Measurements from ENCODE around the gene DLX6. TPM values are rescaled to one million over a fixed set of nuclear protein-coding genes. Genes with fewer than 3 reads are reported as not detected.

Gene DLX6
- total RNA-seq, 2 experiments from 2014 or later, result not detected

DNA sequence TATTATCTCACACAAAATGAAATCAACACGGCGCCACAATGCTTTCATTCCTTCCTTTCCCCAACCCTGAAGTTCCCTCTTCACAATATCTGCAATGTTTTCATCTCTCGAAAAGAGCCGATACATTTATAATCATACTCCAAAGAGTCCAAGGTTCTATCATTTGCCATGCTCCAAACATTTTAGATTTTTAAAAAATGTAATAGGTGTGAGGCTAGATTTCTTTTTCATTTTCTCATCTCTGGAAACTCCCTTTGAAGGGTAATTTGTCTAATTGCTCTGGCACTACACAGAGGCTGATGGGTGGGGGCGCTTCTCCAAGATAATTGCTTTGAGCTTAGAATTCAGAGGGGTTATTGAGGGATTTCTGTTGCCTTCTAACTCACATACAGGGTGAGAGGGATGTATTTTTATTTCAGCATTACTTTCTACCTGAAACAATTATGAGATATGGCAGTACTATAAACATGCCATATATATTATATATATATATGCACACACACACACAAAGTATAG, 14.4 kb downstream of the DLX6 start:
- intact Hi-C loops (cut with micrococcal nuclease), result no loop called here
- Mint-ChIP-seq H3K9me3 (no peaks in the 10 kb centered on the region), H3K4me1 (ENCODE audit: low read depth) (peaks cover 33% of the 10 kb centered on the region), H3K36me3 (ENCODE audit: low read depth) (peaks cover 2% of the 10 kb centered on the region), H3K27me3 (peaks cover 93% of the 10 kb centered on the region), H3K27ac (no peak overlapping the region), H3K4me3 (no peak overlapping the region)
- POLR2A ChIA-PET, result interaction anchor here (1.0 kb wide), 1 partner anchor 26 kb away, joined by 3 read pairs; no protein-coding TSS in a partner anchor
- TF ChIP-seq, protein P1, sequence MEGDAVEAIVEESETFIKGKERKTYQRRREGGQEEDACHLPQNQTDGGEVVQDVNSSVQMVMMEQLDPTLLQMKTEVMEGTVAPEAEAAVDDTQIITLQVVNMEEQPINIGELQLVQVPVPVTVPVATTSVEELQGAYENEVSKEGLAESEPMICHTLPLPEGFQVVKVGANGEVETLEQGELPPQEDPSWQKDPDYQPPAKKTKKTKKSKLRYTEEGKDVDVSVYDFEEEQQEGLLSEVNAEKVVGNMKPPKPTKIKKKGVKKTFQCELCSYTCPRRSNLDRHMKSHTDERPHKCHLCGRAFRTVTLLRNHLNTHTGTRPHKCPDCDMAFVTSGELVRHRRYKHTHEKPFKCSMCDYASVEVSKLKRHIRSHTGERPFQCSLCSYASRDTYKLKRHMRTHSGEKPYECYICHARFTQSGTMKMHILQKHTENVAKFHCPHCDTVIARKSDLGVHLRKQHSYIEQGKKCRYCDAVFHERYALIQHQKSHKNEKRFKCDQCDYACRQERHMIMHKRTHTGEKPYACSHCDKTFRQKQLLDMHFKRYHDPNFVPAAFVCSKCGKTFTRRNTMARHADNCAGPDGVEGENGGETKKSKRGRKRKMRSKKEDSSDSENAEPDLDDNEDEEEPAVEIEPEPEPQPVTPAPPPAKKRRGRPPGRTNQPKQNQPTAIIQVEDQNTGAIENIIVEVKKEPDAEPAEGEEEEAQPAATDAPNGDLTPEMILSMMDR (IDR thresholded peaks at IDR 0.05), result no peak
- CTCF ChIA-PET, result interaction anchor here (0.8 to 1.8 kb wide), 2 partner anchors 8 to 17 kb away, joined by 3 to 10 read pairs; no protein-coding TSS in a partner anchor
- ATAC-seq, result no peak
- DNase-seq, result no peak

DNA sequence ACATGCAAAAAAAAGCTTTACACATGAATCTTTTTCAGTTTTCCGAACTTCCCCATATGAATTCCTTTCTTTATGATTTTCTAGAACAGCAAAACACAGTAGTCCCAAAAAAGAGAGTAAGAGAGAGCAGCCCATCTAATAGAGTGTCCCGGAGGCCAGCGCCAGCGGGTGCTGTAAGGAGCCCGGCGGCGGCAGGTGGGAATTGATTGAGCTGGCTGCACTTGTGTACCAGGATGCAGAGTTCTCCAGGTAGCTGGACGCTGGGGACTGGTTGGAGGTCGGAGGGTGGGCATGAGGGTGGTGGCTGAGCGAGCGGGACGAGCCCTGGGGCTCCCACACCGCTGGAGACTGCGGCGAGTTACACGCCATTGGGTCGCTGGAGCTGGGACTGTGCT, 15.2 kb downstream of the DLX6 start:
- H3K9me3 Mint-ChIP-seq, result no peaks in the 10 kb centered on the region
- TF ChIP-seq, protein P1 (IDR thresholded peaks at IDR 0.05), result no peak
- ChIA-PET CTCF (interaction anchor here (0.8 to 1.8 kb wide), 3 partner anchors 12 to 19 kb away, joined by 3 to 5 read pairs (median 3); no protein-coding TSS in a partner anchor), POLR2A (interaction anchor here (1.0 kb wide), 1 partner anchor 27 kb away, joined by 3 read pairs; no protein-coding TSS in a partner anchor)
- H3K4me3 Mint-ChIP-seq, result no peak overlapping the region
- peaks cover 93% of the 10 kb centered on the region for H3K27me3 Mint-ChIP-seq
- peaks cover 33% of the 10 kb centered on the region for H3K4me1 Mint-ChIP-seq (ENCODE audit: low read depth)
- no peak overlapping the region for H3K27ac Mint-ChIP-seq
- peaks cover 2% of the 10 kb centered on the region for H3K36me3 Mint-ChIP-seq (ENCODE audit: low read depth)
- ATAC-seq (no peak), DNase-seq (no peak)
- intact Hi-C loops (cut with micrococcal nuclease), result no loop called here

DNA sequence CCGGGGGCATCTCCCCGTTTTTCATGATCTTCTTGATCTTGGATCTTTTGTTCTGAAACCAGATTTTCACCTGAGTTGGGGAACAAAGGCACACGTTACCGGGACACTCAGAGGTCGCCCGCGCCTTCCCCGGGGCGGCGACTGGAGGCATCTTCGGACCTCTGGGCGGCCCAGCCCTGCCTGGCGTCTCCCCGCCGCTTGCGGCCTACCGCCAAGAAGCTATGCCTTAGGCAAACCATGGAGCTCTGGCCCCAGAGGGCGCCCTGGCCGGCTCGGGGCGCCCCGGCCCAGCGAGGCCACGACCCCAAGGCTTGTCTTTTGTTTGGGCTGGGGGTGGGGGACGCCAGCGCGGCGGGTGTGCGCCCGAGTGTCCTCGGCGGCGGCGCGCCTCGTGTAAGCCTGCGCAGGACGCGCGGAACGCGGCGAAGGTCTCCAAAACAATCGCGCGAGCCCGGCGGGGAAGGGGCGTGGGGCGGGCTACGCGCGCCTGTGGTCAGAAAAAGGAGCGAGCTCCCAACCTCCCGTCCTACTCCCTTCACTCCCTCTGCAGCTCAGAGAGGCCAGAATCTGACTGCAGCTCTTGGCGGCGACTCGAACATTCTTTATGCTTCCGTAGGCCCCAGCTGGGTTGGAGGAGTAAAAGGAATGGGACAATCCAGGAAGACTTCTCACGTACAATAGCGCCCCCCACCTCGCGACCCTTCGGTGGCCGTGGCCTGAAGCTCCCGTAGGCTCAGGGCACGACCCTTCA, 15.8 kb downstream of the DLX6 start:
- ChIA-PET POLR2A (interaction anchor here (0.5 kb wide), 1 partner anchor 61 kb away, joined by 3 read pairs; no protein-coding TSS in a partner anchor), CTCF (interaction anchor here (1.2 to 1.8 kb wide), 3 partner anchors 13 to 33 kb away, joined by 3 to 5 read pairs (median 4); no protein-coding TSS in a partner anchor)
- TF ChIP-seq, protein P1 (IDR thresholded peaks at IDR 0.05), result no peak
- intact Hi-C loops (cut with micrococcal nuclease), result no loop called here
- Mint-ChIP-seq H3K4me3 (no peak overlapping the region), H3K4me1 (ENCODE audit: low read depth) (peaks cover 37% of the 10 kb centered on the region), H3K27ac (no peak overlapping the region), H3K9me3 (no peaks in the 10 kb centered on the region), H3K36me3 (ENCODE audit: low read depth) (peaks cover 2% of the 10 kb centered on the region), H3K27me3 (peaks cover 93% of the 10 kb centered on the region)
- DNase-seq, result no peak
- no peak for ATAC-seq

DNA sequence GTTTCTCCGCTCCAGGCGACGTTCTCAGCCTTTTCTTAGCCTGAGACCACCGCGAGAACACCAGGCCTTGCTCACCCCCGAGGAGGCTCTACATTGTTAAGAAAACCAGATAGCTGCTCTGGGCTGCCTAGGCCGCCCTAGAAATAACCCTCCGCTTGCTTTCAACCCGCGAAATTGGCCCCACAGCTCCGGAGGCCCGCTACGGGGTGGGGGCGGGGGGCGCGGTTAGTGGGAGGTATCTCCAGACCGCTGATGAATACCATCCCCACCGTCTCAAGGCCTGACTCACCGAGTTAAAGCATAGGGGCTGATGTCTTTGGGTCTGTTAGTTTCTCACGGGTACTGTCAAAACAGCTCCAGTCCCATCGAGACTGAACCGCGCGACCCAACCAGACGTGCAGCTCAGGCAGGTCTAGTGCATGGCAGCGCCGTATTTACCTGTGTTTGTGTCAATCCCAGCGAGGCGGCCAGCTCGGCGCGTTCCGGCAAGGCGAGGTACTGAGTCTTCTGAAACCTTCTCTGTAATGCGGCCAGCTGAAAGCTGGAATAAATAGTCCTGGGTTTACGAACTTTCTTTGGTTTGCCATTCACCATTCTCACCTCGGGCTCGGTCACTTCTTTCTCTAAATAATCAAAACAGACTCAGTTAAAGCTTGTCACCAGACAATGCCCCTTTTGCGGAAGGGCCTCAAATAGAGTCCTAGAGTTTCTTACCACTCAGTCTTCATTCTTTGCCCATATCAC, 16.6 kb downstream of the DLX6 start:
- intact Hi-C loops (cut with micrococcal nuclease), result no loop called here
- H3K4me1 Mint-ChIP-seq (ENCODE audit: low read depth), result peaks cover 41% of the 10 kb centered on the region
- ChIA-PET POLR2A (interaction anchor here (0.6 to 0.7 kb wide), 2 partner anchors 433 to 787 kb away, joined by 4 read pairs; no protein-coding TSS in a partner anchor), CTCF (interaction anchor here (0.8 to 1.8 kb wide), 4 partner anchors 14 to 848 kb away, joined by 3 to 5 read pairs (median 4); no protein-coding TSS in a partner anchor)
- no peaks in the 10 kb centered on the region for H3K9me3 Mint-ChIP-seq
- no peak overlapping the region for H3K27ac Mint-ChIP-seq
- peaks cover 2% of the 10 kb centered on the region for H3K36me3 Mint-ChIP-seq (ENCODE audit: low read depth)
- H3K27me3 Mint-ChIP-seq, result peaks cover 95% of the 10 kb centered on the region
- TF ChIP-seq, protein P1 (IDR thresholded peaks at IDR 0.05), result no peak
- H3K4me3 Mint-ChIP-seq, result no peak overlapping the region
- DNase-seq (no peak), ATAC-seq (no peak)

Data from activated CD8-positive, alpha-beta T cell treated with anti-CD3 and anti-CD28 coated beads for 36 hours (primary cell).